Stimulated activated CD8-positive, alpha-beta memory T cell treated with anti-CD3 and anti-CD28 coated beads, Interleukin-12 subunit alpha, Interleukin-12 subunit beta, amount 100 ng/mL, for 1 hour (primary cell): ENCODE measurements around the gene ATP6V1F.

Experiments
- DNase-seq: peaks from one replicate; pipeline ENCODE4 v3.0.0-alpha.2; 2020; ENCODE audit warnings: low read depth

The ATP6V1F gene

GRCh38 chr7:128867842-128868623 lies 5.4 kb downstream of the ATP6V1F start:
- no peak for DNase-seq

- no peak for DNase-seq
Observed at GRCh38 chr7:128868624-128869137, 6.0 kb downstream of the ATP6V1F start.

- DNase-seq: peak; percentile 5
Observed at GRCh38 chr7:128869138-128869943, 6.7 kb downstream of the ATP6V1F start.

GRCh38 chr7:128869944-128870285 lies 7.3 kb downstream of the ATP6V1F start:
- DNase-seq: no peak

GRCh38 chr7:128871050-128871449 lies 8.4 kb downstream of the ATP6V1F start:
- DNase-seq: no peak

GRCh38 chr7:128872394-128872824 lies 9.8 kb downstream of the ATP6V1F start:
- no peak for DNase-seq

GRCh38 chr7:128873234-128873633 lies 10.6 kb downstream of the ATP6V1F start:
- DNase-seq: no peak

- no peak for DNase-seq
Observed at GRCh38 chr7:128874140-128875031, 11.7 kb downstream of the ATP6V1F start.

GRCh38 chr7:128875523-128875948 lies 12.9 kb downstream of the ATP6V1F start:
- DNase-seq: no peak

GRCh38 chr7:128876127-128876526 lies 13.5 kb downstream of the ATP6V1F start:
- no peak for DNase-seq

GRCh38 chr7:128876586-128876977 lies 13.9 kb downstream of the ATP6V1F start:
- no peak for DNase-seq

GRCh38 chr7:128876978-128877755 lies 14.5 kb downstream of the ATP6V1F start:
- DNase-seq: no peak

- no peak for DNase-seq
Observed at GRCh38 chr7:128877756-128878120, 15.1 kb downstream of the ATP6V1F start.

- DNase-seq: no peak
Observed at GRCh38 chr7:128878226-128879105, 15.8 kb downstream of the ATP6V1F start.

- no peak for DNase-seq
Observed at GRCh38 chr7:128879461-128879938, 16.8 kb downstream of the ATP6V1F start.

- no peak for DNase-seq
Observed at GRCh38 chr7:128879939-128880746, 17.5 kb downstream of the ATP6V1F start.

GRCh38 chr7:128880791-128881457 lies 18.3 kb downstream of the ATP6V1F start:
- no peak for DNase-seq

GRCh38 chr7:128881458-128882125 lies 18.9 kb downstream of the ATP6V1F start:
- DNase-seq: no peak
